Stimulated activated CD8-positive, alpha-beta memory T cell treated with anti-CD3 and anti-CD28 coated beads, Interleukin-4, amount 100 ng/mL, for 48 hours (primary cell): Measurements from ENCODE around the gene ARMH3.

Source experiments
- DNase-seq: peaks from one replicate; pipeline ENCODE4 v3.0.0-alpha.2; 2020

Gene ARMH3

GRCh38 chr10:101892782-101893391, 163.1 kb downstream of the ARMH3 start:
- DNase-seq = no peak

- DNase-seq = peak; percentile 85
Observed at GRCh38 chr10:101889256-101890210, 166.4 kb downstream of the ARMH3 start.

GRCh38 chr10:101888251-101888949, 167.6 kb downstream of the ARMH3 start:
- no peak for DNase-seq

GRCh38 chr10:101887775-101888174, 168.2 kb downstream of the ARMH3 start:
- DNase-seq = no peak

- DNase-seq = no peak
Observed at GRCh38 chr10:101886521-101887312, 169.3 kb downstream of the ARMH3 start.

- DNase-seq = no peak
Observed at GRCh38 chr10:101881036-101881774, 174.8 kb downstream of the ARMH3 start.

- no peak for DNase-seq
Observed at GRCh38 chr10:101880232-101880573, 175.8 kb downstream of the ARMH3 start.

- no peak for DNase-seq
Observed at GRCh38 chr10:101879456-101880231, 176.3 kb downstream of the ARMH3 start.

- DNase-seq = no peak
Observed at GRCh38 chr10:101878869-101879268, 177.1 kb downstream of the ARMH3 start.

- DNase-seq = no peak
Observed at GRCh38 chr10:101875068-101875688, 180.8 kb downstream of the ARMH3 start.

- no peak for DNase-seq
Observed at GRCh38 chr10:101874252-101874651, 181.7 kb downstream of the ARMH3 start.

- DNase-seq = no peak
Observed at GRCh38 chr10:101867931-101868330, 188.0 kb downstream of the ARMH3 start.

- no peak for DNase-seq
Observed at GRCh38 chr10:101859530-101859929, 196.4 kb downstream of the ARMH3 start.

- DNase-seq = no peak
Observed at GRCh38 chr10:101858723-101859500, 197.1 kb downstream of the ARMH3 start.

GRCh38 chr10:101857802-101858476, 198.0 kb downstream of the ARMH3 start:
- no peak for DNase-seq

GRCh38 chr10:101856626-101857025, 199.3 kb downstream of the ARMH3 start:
- no peak for DNase-seq

GRCh38 chr10:101851411-101852116, 204.4 kb downstream of the ARMH3 start:
- no peak for DNase-seq

GRCh38 chr10:101850749-101851148, 205.2 kb downstream of the ARMH3 start:
- no peak for DNase-seq

- no peak for DNase-seq
Observed at GRCh38 chr10:101848894-101849351, 207.1 kb downstream of the ARMH3 start.
